ENCODE results near the gene TNNT3. TPM values are rescaled to one million over a fixed set of nuclear protein-coding genes. Genes with fewer than 3 reads are reported as not detected.

TNNT3 gene
- total RNA-seq, 2 experiments from 2014 or later = 13.7 to 16.7 TPM

DNA sequence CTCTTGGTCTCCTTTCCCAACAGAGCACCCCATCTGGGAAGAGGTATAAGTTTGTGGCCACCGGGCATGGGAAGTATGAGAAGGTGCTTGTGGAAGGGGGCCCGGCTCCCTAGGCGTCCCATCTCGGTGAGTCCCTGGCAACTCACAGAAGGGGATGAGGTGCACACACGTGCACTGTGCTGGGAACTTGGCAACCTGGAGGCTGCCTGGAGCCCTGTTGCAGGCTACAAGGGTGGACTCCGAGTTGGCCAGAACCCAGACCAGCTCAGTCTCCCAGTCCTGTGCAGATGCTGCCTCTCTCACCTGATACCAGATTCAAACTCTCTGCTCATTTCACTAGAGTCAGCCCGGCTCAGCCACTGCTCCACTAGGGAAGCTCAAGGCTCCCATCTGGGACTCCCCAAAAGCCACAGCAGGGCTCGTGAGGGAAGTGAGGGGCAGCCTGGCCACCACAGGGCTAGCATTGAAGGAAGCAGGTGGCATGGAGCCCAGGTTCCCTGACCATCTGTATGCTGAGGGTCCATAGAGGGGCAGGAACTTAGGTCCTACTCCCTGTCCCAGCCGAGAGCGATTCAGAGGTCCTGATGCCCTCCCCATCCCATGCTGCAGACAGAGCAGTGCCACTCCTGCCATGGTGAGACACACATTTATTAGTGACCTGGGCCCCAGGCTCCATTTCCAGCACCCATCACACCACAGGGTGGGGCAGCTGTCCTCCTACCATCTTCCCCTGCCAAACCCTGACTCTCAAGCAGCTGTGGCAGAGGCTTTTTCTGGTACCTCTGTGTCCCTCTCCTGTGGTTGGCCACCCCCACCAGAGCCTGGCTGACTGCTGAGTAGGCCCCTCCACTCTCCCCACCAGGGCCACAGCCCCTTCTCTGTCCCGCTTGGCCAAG is 31.8 kb upstream of the TNNT3 start:
- DNase-seq = peak; percentile 37
- peaks cover 23% of the 10 kb centered on the region for H3K36me3 Mint-ChIP-seq
- H3K9me3 Mint-ChIP-seq = peaks cover 3% of the 10 kb centered on the region
- peaks cover 28% of the 10 kb centered on the region for H3K4me1 Mint-ChIP-seq
- POLR2A ChIA-PET = interaction anchor here (3.8 to 6.4 kb wide), 2 partner anchors 30 to 36 kb away, joined by 31 to 68 read pairs; partner anchors contain the start of gene LSP1
- ATAC-seq (ENCODE audit: low read depth) = no peak
- no peaks in the 10 kb centered on the region for H3K27me3 Mint-ChIP-seq
- no peak overlapping the region for H3K4me3 Mint-ChIP-seq
- peak overlapping the region; percentile 90 for H3K27ac Mint-ChIP-seq

- peaks cover 28% of the 10 kb centered on the region for H3K36me3 Mint-ChIP-seq
- H3K27me3 Mint-ChIP-seq = no peaks in the 10 kb centered on the region
- peaks cover 3% of the 10 kb centered on the region for H3K9me3 Mint-ChIP-seq
- peaks cover 29% of the 10 kb centered on the region for H3K4me1 Mint-ChIP-seq
- H3K4me3 Mint-ChIP-seq = peak overlapping the region; percentile 76
- POLR2A ChIA-PET = interaction anchor here (0.9 to 6.4 kb wide), 4 partner anchors 29 to 61 kb away, joined by 3 to 68 read pairs (median 17); partner anchors contain the start of gene LSP1
- ATAC-seq (ENCODE audit: low read depth) (no peak), DNase-seq (no peak)
- H3K27ac Mint-ChIP-seq = peak overlapping the region; percentile 90
Measured at GRCh38 chr11:1888347-1888753, 31.2 kb upstream of the TNNT3 start.

DNA sequence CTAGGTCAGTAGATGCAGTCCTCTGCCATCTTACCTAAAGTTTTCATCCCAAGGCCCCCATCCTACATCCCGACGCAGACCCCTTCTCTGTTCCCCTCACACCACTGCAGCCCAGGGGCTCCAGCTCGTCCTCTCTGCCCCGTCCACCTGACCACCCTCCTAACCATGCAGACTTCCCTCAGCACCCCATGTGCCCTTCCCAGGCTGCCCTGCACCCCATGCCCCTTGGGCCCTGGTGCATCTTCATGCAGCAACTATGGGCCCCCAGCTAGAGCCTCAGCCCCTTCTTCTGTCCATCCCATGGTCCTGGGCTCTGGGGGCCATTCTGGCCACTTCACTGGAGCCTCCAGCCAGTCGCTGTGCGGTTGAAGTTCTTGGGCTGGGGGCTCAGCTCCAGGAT is 30.7 kb upstream of the TNNT3 start:
- peaks cover 34% of the 10 kb centered on the region for H3K4me1 Mint-ChIP-seq
- H3K9me3 Mint-ChIP-seq = peaks cover 3% of the 10 kb centered on the region
- H3K4me3 Mint-ChIP-seq = peak overlapping the region; percentile 76
- peak overlapping the region; percentile 90 for H3K27ac Mint-ChIP-seq
- DNase-seq (no peak), ATAC-seq (ENCODE audit: low read depth) (peak; percentile 5)
- POLR2A ChIA-PET = interaction anchor here (0.5 to 6.4 kb wide), 6 partner anchors 29 to 103 kb away, joined by 3 to 68 read pairs (median 4); partner anchors contain the start of gene LSP1
- H3K36me3 Mint-ChIP-seq = peaks cover 32% of the 10 kb centered on the region
- H3K27me3 Mint-ChIP-seq = no peaks in the 10 kb centered on the region

- no peaks in the 10 kb centered on the region for H3K27me3 Mint-ChIP-seq
- peak; percentile 85 for ATAC-seq (ENCODE audit: low read depth)
- H3K4me3 Mint-ChIP-seq = peak overlapping the region; percentile 76
- POLR2A ChIA-PET = interaction anchor here (0.5 to 6.4 kb wide), 7 partner anchors 28 to 104 kb away, joined by 3 to 68 read pairs (median 4); partner anchors contain the start of gene LSP1
- H3K4me1 Mint-ChIP-seq = peaks cover 34% of the 10 kb centered on the region
- H3K36me3 Mint-ChIP-seq = peaks cover 32% of the 10 kb centered on the region
- DNase-seq = peak; percentile 85
- H3K9me3 Mint-ChIP-seq = peaks cover 3% of the 10 kb centered on the region
- peak overlapping the region; percentile 90 for H3K27ac Mint-ChIP-seq
Measured at GRCh38 chr11:1889224-1889930, 30.1 kb upstream of the TNNT3 start.

DNA sequence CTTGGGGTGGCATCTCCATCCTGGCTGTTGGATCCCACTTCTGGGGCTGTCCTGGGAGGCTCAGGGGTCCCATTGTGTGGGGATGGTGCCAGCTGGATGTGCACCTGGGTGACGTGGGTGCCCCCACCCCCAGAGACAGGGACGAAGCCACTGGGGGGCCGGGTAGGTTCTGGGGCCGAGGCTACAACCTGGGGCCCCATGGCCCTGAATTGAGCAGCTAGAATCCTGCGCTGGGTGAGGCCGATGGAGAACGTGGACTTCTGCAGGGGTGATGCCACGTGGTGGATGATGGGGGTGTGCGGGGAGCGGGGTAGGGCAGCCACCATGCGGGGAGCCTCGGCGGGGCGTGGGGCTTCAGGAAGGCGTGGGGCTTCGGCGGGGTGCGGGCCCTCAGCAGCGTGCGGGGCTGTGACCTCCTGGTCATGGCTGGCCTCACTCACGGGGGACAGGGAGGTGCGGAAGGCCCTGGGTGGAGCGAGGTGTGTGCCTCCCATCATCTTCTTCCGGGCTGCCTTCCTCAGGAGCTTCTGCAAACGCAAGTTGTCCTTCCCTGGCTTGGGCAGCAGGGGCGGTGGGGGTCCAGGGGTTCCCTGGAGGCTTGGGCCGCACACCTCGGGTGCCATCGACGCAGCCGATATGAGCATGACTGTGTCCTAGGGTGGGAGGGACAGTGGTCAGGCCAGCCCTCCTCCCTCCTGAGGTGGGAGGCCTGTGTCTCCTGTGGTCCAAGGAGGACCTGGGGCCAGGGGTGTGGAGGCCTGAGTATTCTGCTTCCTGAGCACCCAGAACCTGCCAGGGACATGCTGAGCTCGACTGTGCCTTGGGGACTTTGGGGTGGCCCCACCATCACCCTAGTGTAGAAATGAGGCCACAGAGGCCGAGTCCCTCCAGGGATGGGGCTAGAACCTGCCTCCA is 29.3 kb upstream of the TNNT3 start:
- Mint-ChIP-seq H3K27me3 (no peaks in the 10 kb centered on the region), H3K9me3 (peaks cover 3% of the 10 kb centered on the region), H3K27ac (peak overlapping the region; percentile 78), H3K4me1 (peaks cover 34% of the 10 kb centered on the region), H3K4me3 (peak overlapping the region; percentile 75), H3K36me3 (peaks cover 32% of the 10 kb centered on the region)
- POLR2A ChIA-PET = interaction anchor here (1.5 to 6.4 kb wide), 4 partner anchors 19 to 38 kb away, joined by 3 to 68 read pairs (median 22); partner anchors contain the start of gene LSP1
- peak; percentile 15 for ATAC-seq (ENCODE audit: low read depth)
- peak; percentile 50 for DNase-seq

DNA sequence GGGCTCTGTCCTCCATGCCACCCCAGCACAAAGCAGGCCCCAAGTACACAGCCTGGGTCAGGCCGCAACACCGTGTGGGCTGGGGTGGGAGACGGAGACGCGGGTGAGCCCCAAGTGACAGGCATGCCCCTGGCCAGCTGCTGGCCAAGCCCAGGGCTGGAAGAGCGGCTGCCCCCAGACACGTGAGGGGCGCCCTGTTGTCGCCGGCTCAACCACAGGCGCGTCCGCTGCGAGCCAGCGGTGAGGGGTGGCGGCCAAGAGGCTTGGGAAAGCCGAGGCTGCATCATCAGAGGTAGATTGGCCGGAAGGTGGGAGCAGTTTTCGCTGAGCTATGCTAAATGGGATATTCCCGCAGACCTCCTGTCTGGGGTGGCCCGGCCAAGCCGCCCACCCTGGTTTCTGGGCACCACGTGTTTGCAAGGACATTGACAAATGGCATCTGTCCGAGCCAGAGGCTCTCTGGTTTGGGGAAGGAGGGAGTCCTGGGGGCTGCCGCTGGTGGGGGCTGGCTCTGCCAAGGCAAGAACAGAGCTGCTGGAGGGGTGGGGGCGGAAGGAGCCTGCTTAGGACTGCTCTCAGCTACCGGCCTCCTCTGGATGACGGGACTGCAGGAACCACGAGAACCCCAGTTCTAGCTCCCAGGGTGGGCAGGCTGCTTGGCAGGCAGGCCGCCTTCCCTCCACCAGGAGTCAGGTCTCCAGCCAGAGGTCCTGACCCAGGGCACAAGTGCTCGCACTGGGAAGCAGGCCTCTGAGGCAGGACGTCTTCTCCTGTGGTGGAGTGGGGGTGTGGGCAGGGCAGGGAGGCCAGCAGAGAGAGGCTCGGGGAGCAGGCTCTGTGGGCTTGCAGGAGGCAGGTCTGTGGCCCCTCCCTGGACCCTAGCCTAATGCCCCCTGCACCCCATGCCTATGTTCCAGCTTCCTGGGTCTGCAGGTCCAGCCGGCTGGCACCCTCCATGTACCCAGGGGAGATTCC is 28.4 kb upstream of the TNNT3 start:
- ATAC-seq (ENCODE audit: low read depth) = no peak

DNA sequence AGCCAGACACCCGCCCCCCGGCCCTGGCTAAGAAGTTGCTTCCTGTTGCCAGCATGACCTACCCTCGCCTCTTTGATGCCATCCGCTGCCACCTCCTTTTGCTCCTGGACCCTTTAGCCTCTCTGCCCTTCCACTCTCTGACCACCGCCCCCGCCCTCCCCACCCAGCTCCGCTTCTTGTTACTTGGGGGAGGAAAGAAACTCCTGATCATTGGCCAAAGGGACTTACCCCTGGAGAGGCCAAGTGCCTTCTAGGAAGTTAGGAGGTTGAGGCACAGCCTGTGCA is 27.7 kb upstream of the TNNT3 start, which contains the start of gene PRR33:
Gene PRR33, minus strand, starts transcription at position 65 of the 285 bp plus-strand sequence. CDS start 1,311 bp downstream, outside the sequence.
- H3K4me1 Mint-ChIP-seq = peaks cover 34% of the 10 kb centered on the region
- H3K27ac Mint-ChIP-seq = peak within 1 kb of the TSS; percentile 78
- H3K36me3 Mint-ChIP-seq = peaks cover 32% of the 10 kb centered on the region
- POLR2A ChIA-PET = interaction anchor here (0.7 to 6.4 kb wide), 3 partner anchors 26 to 97 kb away, joined by 7 to 68 read pairs (median 31); partner anchors contain the start of gene LSP1
- peaks cover 12% of the 10 kb centered on the region for H3K27me3 Mint-ChIP-seq
- peak within 1 kb of the TSS; percentile 75 for H3K4me3 Mint-ChIP-seq
- peaks cover 3% of the 10 kb centered on the region for H3K9me3 Mint-ChIP-seq
- ATAC-seq (ENCODE audit: low read depth) (no peak), DNase-seq (no peak)

More for the DNA sequence above, 28.4 kb upstream of the TNNT3 start:
- peak; percentile 47 for DNase-seq
- Mint-ChIP-seq H3K27me3 (peaks cover 5% of the 10 kb centered on the region), H3K9me3 (peaks cover 3% of the 10 kb centered on the region), H3K36me3 (peaks cover 32% of the 10 kb centered on the region), H3K27ac (peak overlapping the region; percentile 78), H3K4me1 (peaks cover 34% of the 10 kb centered on the region), H3K4me3 (peak overlapping the region; percentile 75)
- POLR2A ChIA-PET = interaction anchor here (0.8 to 6.4 kb wide), 5 partner anchors 9 to 39 kb away, joined by 3 to 68 read pairs (median 12); partner anchors contain the start of gene LSP1

DNA sequence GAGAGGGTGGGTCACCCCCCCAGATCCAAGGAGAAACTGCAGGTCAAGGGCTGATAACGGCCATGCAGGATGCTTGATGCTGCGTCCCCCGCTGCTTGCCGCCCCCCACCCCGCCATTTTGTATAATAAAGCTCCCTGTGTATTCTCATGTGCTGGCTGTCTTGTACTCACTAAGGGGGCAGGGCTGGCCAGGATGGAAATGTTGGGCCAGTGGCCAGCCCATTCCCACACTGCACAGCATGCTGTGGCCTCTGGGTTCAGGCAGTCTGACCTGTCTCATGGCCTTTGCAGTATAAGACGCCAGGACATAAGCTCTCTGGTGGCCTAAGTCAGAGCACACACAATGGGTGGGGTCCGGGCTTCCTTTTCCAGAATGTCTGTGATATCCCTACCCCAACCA is 27.4 kb upstream of the TNNT3 start:
- DNase-seq = no peak
- Mint-ChIP-seq H3K4me1 (peaks cover 34% of the 10 kb centered on the region), H3K27me3 (peaks cover 15% of the 10 kb centered on the region), H3K36me3 (peaks cover 29% of the 10 kb centered on the region), H3K9me3 (peaks cover 3% of the 10 kb centered on the region), H3K27ac (no peak overlapping the region), H3K4me3 (no peak overlapping the region)
- no peak for ATAC-seq (ENCODE audit: low read depth)
- POLR2A ChIA-PET = interaction anchor here (0.7 to 6.4 kb wide), 2 partner anchors 40 to 96 kb away, joined by 7 to 68 read pairs; partner anchors contain the start of gene LSP1

GRCh38 chr11:1892558-1892957 is 26.9 kb upstream of the TNNT3 start:
- Mint-ChIP-seq H3K27ac (no peak overlapping the region), H3K9me3 (peaks cover 3% of the 10 kb centered on the region), H3K4me3 (peak overlapping the region; percentile 42), H3K36me3 (peaks cover 29% of the 10 kb centered on the region), H3K4me1 (peaks cover 34% of the 10 kb centered on the region), H3K27me3 (peaks cover 19% of the 10 kb centered on the region)
- no peak for ATAC-seq (ENCODE audit: low read depth)
- POLR2A ChIA-PET = interaction anchor here (0.7 to 6.4 kb wide), 2 partner anchors 40 to 96 kb away, joined by 7 to 68 read pairs; partner anchors contain the start of gene LSP1
- no peak for DNase-seq

DNA sequence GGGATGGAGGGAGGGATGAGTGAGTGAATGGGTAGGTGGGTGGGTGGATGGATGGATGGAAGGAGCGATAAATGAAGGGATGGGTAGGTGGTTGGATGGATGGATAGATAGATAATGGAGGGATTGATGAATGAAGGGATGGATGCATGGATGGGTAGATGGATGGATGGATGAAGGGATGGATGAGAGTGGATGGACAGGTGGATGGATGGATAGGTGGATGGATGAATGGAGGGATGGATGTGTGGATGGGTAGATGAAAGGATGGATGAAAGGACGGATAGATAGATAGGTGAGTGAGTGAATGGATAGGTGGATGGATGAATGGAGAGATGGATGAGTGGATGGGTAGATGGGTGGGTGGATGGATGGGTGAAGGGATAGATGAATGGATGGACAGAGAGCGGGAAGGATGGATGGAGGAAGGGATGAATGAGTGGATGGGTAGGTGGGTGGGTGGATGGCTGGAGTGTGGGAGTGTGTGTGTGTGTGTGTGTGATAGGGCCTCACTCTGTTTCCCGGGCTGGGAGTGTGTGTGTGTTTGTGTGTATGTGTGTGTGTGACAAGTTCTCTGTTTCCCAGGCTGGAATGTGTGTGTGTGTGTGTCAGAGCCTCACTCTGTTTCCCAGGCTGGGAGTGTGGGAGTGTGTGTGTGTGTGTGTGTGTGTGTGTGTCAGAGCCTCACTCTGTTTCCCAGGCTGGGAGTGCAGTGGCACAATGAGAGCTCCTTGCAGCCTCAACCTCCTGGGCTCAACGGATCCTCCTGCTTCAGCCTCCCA is 25.7 kb upstream of the TNNT3 start:
- H3K4me1 Mint-ChIP-seq = peaks cover 23% of the 10 kb centered on the region
- peaks cover 22% of the 10 kb centered on the region for H3K36me3 Mint-ChIP-seq
- peaks cover 25% of the 10 kb centered on the region for H3K27me3 Mint-ChIP-seq
- POLR2A ChIA-PET = interaction anchor here (0.7 kb wide), 1 partner anchor 172 kb away, joined by 3 read pairs; no protein-coding TSS in a partner anchor
- peak overlapping the region; percentile 57 for H3K27ac Mint-ChIP-seq
- ATAC-seq (ENCODE audit: low read depth) = no peak
- DNase-seq = no peak
- no peak overlapping the region for H3K4me3 Mint-ChIP-seq
- peaks cover 3% of the 10 kb centered on the region for H3K9me3 Mint-ChIP-seq

DNA sequence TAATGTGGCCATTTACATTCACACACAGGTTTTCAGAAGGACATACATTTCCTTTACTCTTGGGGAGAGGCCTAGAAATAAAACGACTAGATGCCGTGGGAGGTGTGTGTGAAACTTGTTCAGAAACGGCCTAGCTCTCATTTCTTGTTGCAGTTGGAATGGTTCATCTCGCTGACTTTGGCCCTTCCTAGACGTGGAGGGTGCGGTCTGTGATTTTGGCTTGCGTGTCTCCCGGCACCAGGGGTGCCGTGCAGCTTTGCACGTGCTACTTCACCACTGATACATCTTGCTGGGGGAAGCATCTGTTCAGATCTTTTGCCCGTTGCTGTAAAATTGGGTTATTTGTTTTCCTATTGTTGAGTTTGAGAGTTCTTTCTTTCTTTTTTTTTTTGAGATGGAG is 24.7 kb upstream of the TNNT3 start:
- Mint-ChIP-seq H3K27me3 (peaks cover 28% of the 10 kb centered on the region), H3K36me3 (peaks cover 18% of the 10 kb centered on the region), H3K4me3 (no peak overlapping the region), H3K4me1 (peaks cover 19% of the 10 kb centered on the region), H3K27ac (no peak overlapping the region), H3K9me3 (peaks cover 3% of the 10 kb centered on the region)
- POLR2A ChIA-PET = interaction anchor here (0.7 kb wide), 1 partner anchor 173 kb away, joined by 3 read pairs; no protein-coding TSS in a partner anchor
- DNase-seq (no peak), ATAC-seq (ENCODE audit: low read depth) (no peak)
